Endothelial cell of umbilical vein (primary cell): ENCODE data around the gene PRXL2B. TPM values are rescaled to one million over a fixed set of nuclear protein-coding genes. Genes with fewer than 3 reads are reported as not detected.

Source experiments
- BruUV-seq: library from RNA; stranded (reverse); fragments of 400-500 nt; replicated peaks from 2 replicates; lab custom pipeline; 2021; lab: Mats Ljungman, UMichigan
- CTCF ChIA-PET: fragments of 300-600, 350-600 bp; sonication (Branson Sonifier 250); formaldehyde crosslinking; loops from one replicate; lab custom pipeline; 2021; ENCODE audit warnings: antibody characterized with exemption, inconsistent platforms; lab: Charles Lee
- POLR2A ChIA-PET: fragments of 300-600, 350-600 bp; sonication (Branson Sonifier 250); formaldehyde crosslinking; loops from one replicate; lab custom pipeline; 2021; ENCODE audit warnings: antibody characterized with exemption, inconsistent platforms; lab: Charles Lee
- DNase-seq: peaks from one replicate; pipeline ENCODE4 v3.0.0-alpha.2; 2011; ENCODE audit warnings: low read depth, low spot score
- FAIRE-seq: peaks from 2 replicates; lab custom pipeline; 2011; peaks lifted over from hg19 to GRCh38; lab: Jason Lieb, UNC
- H2AFZ ChIP-seq: 2 replicates; pipeline ENCODE4 v1.6.0; 2012; ENCODE audit warnings: low read depth, low read length, control low read depth, inconsistent platforms
- H3K27ac ChIP-seq: 2 replicates; pipeline ENCODE4 v1.5.1; 2011; ENCODE audit warnings: low read depth, mild to moderate bottlenecking, control low read depth, low read length, moderate library complexity; ENCODE audit not compliant: insufficient read depth
- H3K27me3 ChIP-seq, 2 experiments: 2 replicates each; pipeline versions ENCODE4 v1.6.0 to v1.6.1; 2011; ENCODE audit warnings: low read length in 2 of 2, mixed read lengths in 1 of 2; ENCODE audit not compliant: control insufficient read depth in 2 of 2, insufficient read depth in 2 of 2
- H3K36me3 ChIP-seq, 2 experiments: 2 replicates in 1 of 2; 3 replicates in 1 of 2; pipeline ENCODE4 v1.5.1; 2011; ENCODE audit warnings: low read length in 2 of 2, mild to moderate bottlenecking in 1 of 2, moderate library complexity in 1 of 2; ENCODE audit not compliant: control insufficient read depth in 2 of 2, insufficient read depth in 2 of 2; ENCODE audit errors: extremely low read depth in 1 of 2
- H3K4me1 ChIP-seq: 3 replicates; pipeline ENCODE4 v1.5.1; 2011; ENCODE audit warnings: mild to moderate bottlenecking, low read length; ENCODE audit not compliant: control insufficient read depth, insufficient read depth; ENCODE audit errors: extremely low read depth
- H3K4me2 ChIP-seq: 2 replicates; pipeline ENCODE4 v1.6.1; 2011; ENCODE audit warnings: low read length, control low read depth, mixed read lengths; ENCODE audit not compliant: insufficient read depth
- H3K4me3 ChIP-seq, 3 experiments: fragments of 200-600 bp in 1 of 3; sonication (generic), shearing (Covaris generic) in 1 of 3; replicated peaks in 1 of 3; 2 replicates each; pipeline ENCODE4 v1.5.1; 2011 to 2016; ENCODE audit warnings: control low read depth in 3 of 3, low read length in 3 of 3, mild to moderate bottlenecking in 2 of 3, inconsistent platforms in 1 of 3, low read depth in 1 of 3, moderate library complexity in 1 of 3; ENCODE audit not compliant: insufficient read depth in 1 of 3
- H3K79me2 ChIP-seq: 2 replicates; pipeline ENCODE4 v1.6.0; 2012; ENCODE audit warnings: low read length, inconsistent platforms; ENCODE audit not compliant: control insufficient read depth, insufficient read depth
- H3K9ac ChIP-seq: replicated peaks from 2 replicates; pipeline ENCODE3; 2011; ENCODE audit warnings: low read length, control low read depth; ENCODE audit not compliant: insufficient read depth; ENCODE audit errors: extremely low read depth
- H3K9me1 ChIP-seq: replicated peaks from 3 replicates; pipeline ENCODE4 v1.6.0; 2011; ENCODE audit warnings: mild to moderate bottlenecking, low read length; ENCODE audit not compliant: control insufficient read depth, insufficient read depth; ENCODE audit errors: extremely low read depth
- H3K9me3 ChIP-seq: replicated peaks from 2 replicates; pipeline ENCODE4 v1.5.1; 2012; ENCODE audit warnings: low read length, inconsistent platforms; ENCODE audit not compliant: control insufficient read depth, insufficient read depth
- H4K20me1 ChIP-seq: replicated peaks from 2 replicates; pipeline ENCODE3; 2011; ENCODE audit warnings: mild to moderate bottlenecking, low read length; ENCODE audit not compliant: control insufficient read depth, insufficient read depth; ENCODE audit errors: extremely low read depth
- EZH2 ChIP-seq: IDR thresholded peaks from 2 replicates; pipeline ENCODE4 v1.6.1; 2012; ENCODE audit warnings: borderline replicate concordance, low read depth, mild to moderate bottlenecking, moderate library complexity, low read length, inconsistent platforms; ENCODE audit not compliant: severe bottlenecking
- FOS ChIP-seq: IDR thresholded peaks from 2 replicates; pipeline ENCODE4 v1.6.1; 2011; ENCODE audit warnings: mild to moderate bottlenecking, low read length, moderate library complexity, borderline replicate concordance; ENCODE audit not compliant: insufficient read depth
- GATA2 ChIP-seq: IDR thresholded peaks from 2 replicates; pipeline ENCODE4 v1.7.0; 2011; ENCODE audit warnings: low read depth, mild to moderate bottlenecking, moderate library complexity, mixed read lengths, low read length; ENCODE audit not compliant: insufficient read length, insufficient read depth
- JUN ChIP-seq: IDR thresholded peaks from 2 replicates; pipeline ENCODE4 v1.6.1; 2011; ENCODE audit warnings: borderline replicate concordance, low read depth; ENCODE audit not compliant: insufficient read length, insufficient read depth
- MAX ChIP-seq: IDR thresholded peaks from 2 replicates; pipeline ENCODE4 v1.6.1; 2011; ENCODE audit not compliant: insufficient read depth, insufficient read length
- MYC ChIP-seq: IDR thresholded peaks from one replicate; pipeline ENCODE4 v1.6.1; 2011; ENCODE audit warnings: mild to moderate bottlenecking, low read depth, low read length
- POLR2A ChIP-seq: IDR thresholded peaks from 2 replicates; pipeline ENCODE4 v1.6.1; 2012; ENCODE audit warnings: low read depth, mild to moderate bottlenecking, control low read depth, low read length
- POLR2AphosphoS5 ChIP-seq: IDR thresholded peaks from 2 replicates; pipeline ENCODE4 v1.6.1; 2012; ENCODE audit warnings: low read depth, mild to moderate bottlenecking, control low read depth, low read length, moderate library complexity; ENCODE audit not compliant: insufficient read depth
- dilution Hi-C: fragments of 300-500 bp; cut with MboI; formaldehyde crosslinking; loops from one replicate; pipeline ENCODE4 v1.15.0; 2019; ENCODE audit warnings: low sequenced_read_pairs; ENCODE audit not compliant: extremely low pct_ligation_motif_present
- intact Hi-C: fragments of 100-400 bp; cut with micrococcal nuclease; formaldehyde crosslinking; loops from one replicate; pipeline ENCODE4 v1.10.0; 2022
- polyA plus RNA-seq, 4 experiments: library from polyadenylated mRNA; depleted of rRNA in 3 of 4; stranded (reverse) in 3 of 4; unstranded in 1 of 4; fragments of >200 nt; gene quantifications; 2 replicates each; pipeline versions ENCODE4 v1.2.1 to v1.2.3, GENCODE V29; 2011 to 2012; ENCODE audit warnings: missing spikeins in 1 of 4
- total RNA-seq: library from RNA; stranded (reverse); gene quantifications from 2 replicates; pipeline ENCODE4 v1.2.3, GENCODE V29; 2021
- TF ChIP-seq, protein P1 (sequence below), 2 donors: IDR thresholded peaks; 1 replicate in 1 of 2; 2 replicates in 1 of 2; pipeline ENCODE4 v1.5.1; 2011; ENCODE audit warnings: low read length in 2 of 2, mild to moderate bottlenecking in 2 of 2, moderate library complexity in 2 of 2, control low read depth in 1 of 2, inconsistent platforms in 1 of 2, low read depth in 1 of 2; ENCODE audit not compliant: insufficient read depth in 1 of 2; ENCODE audit errors: extremely low read depth in 1 of 2

Gene PRXL2B
- total and polyA plus RNA-seq, 2 donors (not counting 3 experiments of a cell fraction or from before 2014, with no cell fraction given): 29.6 to 55.8 TPM

DNA sequence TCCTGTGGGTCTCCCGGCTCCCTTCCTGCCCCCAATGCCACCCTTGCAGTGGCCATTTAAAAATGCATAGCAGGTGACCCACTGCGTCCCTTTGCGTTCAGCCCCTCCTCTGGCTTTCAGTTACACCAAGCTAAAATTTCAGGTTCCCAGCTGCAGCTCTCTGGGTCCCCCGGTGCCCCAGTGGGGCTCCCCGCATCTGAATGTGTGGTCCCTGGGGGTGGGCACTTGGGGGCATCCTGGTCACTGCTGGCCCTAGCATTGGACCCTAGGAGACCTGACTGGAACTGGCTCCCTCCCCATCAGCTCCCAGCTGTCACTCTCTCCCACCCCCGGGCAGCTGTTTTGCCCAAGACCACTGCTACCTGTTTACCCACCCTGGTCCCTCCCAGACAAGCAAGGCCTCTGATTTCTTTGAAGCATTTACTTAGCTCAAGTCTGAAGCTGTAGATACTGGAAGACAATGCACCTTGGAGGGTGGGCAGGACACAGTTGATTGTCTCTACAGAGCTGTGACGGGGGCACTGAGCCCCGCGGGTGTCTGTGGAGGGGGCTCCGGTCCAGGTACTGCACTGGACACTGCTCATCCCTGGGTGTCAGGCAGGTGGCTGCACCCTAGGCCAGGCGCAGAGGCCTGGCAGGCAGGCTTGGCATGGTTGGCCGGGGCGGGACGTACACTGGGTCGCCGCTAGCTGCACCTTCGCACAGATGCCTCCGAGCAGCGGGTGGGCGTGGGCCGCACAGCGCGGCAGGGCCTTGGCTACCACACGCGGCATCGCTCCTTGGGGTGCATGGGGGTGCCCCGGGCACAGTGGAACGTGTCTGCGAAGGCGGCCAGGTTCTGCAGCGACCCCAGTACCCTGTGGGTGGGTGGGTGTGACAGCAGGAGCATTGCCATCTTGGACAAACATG is 3.9 kb downstream of the PRXL2B start:
- TF ChIP-seq, protein P1, sequence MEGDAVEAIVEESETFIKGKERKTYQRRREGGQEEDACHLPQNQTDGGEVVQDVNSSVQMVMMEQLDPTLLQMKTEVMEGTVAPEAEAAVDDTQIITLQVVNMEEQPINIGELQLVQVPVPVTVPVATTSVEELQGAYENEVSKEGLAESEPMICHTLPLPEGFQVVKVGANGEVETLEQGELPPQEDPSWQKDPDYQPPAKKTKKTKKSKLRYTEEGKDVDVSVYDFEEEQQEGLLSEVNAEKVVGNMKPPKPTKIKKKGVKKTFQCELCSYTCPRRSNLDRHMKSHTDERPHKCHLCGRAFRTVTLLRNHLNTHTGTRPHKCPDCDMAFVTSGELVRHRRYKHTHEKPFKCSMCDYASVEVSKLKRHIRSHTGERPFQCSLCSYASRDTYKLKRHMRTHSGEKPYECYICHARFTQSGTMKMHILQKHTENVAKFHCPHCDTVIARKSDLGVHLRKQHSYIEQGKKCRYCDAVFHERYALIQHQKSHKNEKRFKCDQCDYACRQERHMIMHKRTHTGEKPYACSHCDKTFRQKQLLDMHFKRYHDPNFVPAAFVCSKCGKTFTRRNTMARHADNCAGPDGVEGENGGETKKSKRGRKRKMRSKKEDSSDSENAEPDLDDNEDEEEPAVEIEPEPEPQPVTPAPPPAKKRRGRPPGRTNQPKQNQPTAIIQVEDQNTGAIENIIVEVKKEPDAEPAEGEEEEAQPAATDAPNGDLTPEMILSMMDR (IDR thresholded peaks at IDR 0.05; ENCODE audit: extremely low read depth in 1 of 2, insufficient read depth in 1 of 2, low read depth in 1 of 2, low read length in 2 of 2): no peak
- TF ChIP-seq POLR2AphosphoS5 (no peak), POLR2A (no peak), GATA2 (no peak), JUN (no peak), MAX (no peak), FOS (no peak), MYC (no peak), EZH2 (no peak)
- H4K20me1 ChIP-seq: no peaks in the 10 kb centered on the region
- no peak overlapping the region for H3K9ac ChIP-seq
- dilution Hi-C loops (no loop called here), intact Hi-C loops (no loop called here)
- no TSS peak for BruUV-seq
- DNase-seq (no peak), FAIRE-seq (no peak)
- peaks cover 5% of the 10 kb centered on the region for H3K79me2 ChIP-seq
- no peaks in the 10 kb centered on the region for H3K9me3 ChIP-seq
- no peaks in the 10 kb centered on the region for H3K27me3 ChIP-seq
- ChIA-PET CTCF (no interaction called here), POLR2A (no interaction called here)
- peaks cover 10% of the 10 kb centered on the region for H3K4me1 ChIP-seq
- H3K9me1 ChIP-seq: no peaks in the 10 kb centered on the region
- H2AFZ ChIP-seq: no peak overlapping the region
- H3K4me2 ChIP-seq: no peak overlapping the region
- no peak overlapping the region for H3K27ac ChIP-seq
- H3K36me3 ChIP-seq: peaks cover 3% of the 10 kb centered on the region in 2 experiments
- H3K4me3 ChIP-seq: no peak overlapping the region
